Myometrial cell (primary cell): ENCODE results near the gene LYG2. TPM values are rescaled to one million over a fixed set of nuclear protein-coding genes. Genes with fewer than 3 reads are reported as not detected.

Experiments
- total RNA-seq: library from RNA; depleted of rRNA; stranded (reverse); fragments of >200 nt; gene quantifications from 2 replicates; pipeline ENCODE4 v1.2.3, GENCODE V29; 2015

Gene LYG2
- not detected in 2 replicates for total RNA-seq

GRCh38 chr2:99255491-99256318, at the start of gene LYG2:
TSS of gene LYG2 (minus strand) at chr2:99255666. CDS start at chr2:99254260, 1,406 bp downstream.

DNA sequence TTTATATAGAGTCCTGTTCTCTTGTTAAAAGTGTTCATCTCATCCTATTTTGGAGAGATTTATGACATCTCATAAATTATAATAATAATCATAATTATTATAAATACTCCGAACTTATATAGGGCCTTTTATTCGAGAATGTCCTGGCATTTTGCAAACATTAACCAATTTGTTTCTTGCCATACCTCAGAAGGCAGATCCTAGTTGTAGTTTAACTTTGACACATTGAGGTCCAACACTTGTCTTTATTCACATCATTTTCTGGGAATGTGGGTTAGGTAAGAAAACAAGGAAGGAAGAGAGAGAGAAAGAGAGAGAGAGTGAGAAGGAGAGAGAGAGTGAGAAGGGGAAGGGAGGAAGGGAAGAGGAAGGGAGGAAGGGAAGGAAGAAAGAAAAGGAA, 45.6 kb upstream of the LYG2 start, which contains the start of gene LYG1:
Gene LYG1, minus strand, starts transcription at position 101 of the 400 bp plus-strand sequence. CDS start 5,527 bp downstream, outside the sequence.

Other genes with a start within 250 kb of the LYG2 start
- gene C2orf15, start 114.0 kb downstream of the LYG2 start, total RNA-seq, result not detected in 2 replicates
- 0.71 TPM in 1 of 2 replicates, not detected in the other for gene TSGA10, start 100.7 kb downstream of the LYG2 start, total RNA-seq
- 1.7 and 7.3 TPM in 2 replicates for gene LIPT1, start 100.7 kb downstream of the LYG2 start, total RNA-seq
- 23.2 and 31.4 TPM in 2 replicates for gene MITD1, start 74.6 kb downstream of the LYG2 start, total RNA-seq
- gene MRPL30, start 74.5 kb downstream of the LYG2 start, total RNA-seq, result 35.6 and 43.0 TPM in 2 replicates
- 1.1 TPM in 1 of 2 replicates, not detected in the other for gene LYG1, start 45.5 kb upstream of the LYG2 start, total RNA-seq
- gene TXNDC9, start 80.7 kb upstream of the LYG2 start, total RNA-seq, result 79.9 and 105 TPM in 2 replicates
- gene EIF5B, start 81.7 kb upstream of the LYG2 start, total RNA-seq, result 9.2 and 12.1 TPM in 2 replicates
- 11.5 and 15.2 TPM in 2 replicates for gene REV1, start 234.4 kb upstream of the LYG2 start, total RNA-seq